NB4 (cell line): ENCODE data around the gene SPOP.

ENCODE experiments used
- POLR2A ChIP-seq: IDR thresholded peaks from 2 replicates; pipeline ENCODE4 v1.6.1; 2011; ENCODE audit warnings: mild to moderate bottlenecking; ENCODE audit not compliant: insufficient read length; ENCODE audit errors: extremely low read depth
- TF ChIP-seq, protein P1 (sequence below): IDR thresholded peaks from one replicate; pipeline ENCODE4 v1.5.1; 2012; ENCODE audit warnings: low read depth, low read length

DNA sequence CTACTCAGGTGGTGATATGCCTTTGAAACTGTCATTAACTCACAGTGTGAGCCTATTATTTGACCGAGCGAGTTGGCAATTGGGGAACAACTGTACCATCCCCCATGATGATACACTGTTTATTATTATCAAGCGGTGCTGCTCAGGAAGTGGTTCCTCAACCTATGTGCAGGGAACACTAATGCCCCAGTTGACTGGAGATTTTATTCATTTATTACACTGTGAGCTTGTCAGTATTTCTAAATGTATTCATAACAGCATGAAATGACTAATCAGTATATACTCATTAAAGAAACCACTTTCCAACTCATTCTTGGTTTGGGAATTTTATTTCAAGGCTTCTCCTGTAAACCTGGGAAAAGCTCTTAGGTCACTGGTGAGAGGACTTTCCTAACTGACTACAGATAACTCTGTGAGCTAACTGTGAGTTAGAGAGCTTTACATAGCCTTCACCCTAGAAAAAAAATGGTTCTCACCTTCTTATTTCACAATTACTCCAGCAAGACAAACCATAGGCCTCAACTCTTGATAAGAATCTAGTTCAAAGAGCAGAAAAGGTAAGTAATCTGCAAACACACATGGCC, 59.8 kb downstream of the SPOP start:
- TF ChIP-seq, protein P1, sequence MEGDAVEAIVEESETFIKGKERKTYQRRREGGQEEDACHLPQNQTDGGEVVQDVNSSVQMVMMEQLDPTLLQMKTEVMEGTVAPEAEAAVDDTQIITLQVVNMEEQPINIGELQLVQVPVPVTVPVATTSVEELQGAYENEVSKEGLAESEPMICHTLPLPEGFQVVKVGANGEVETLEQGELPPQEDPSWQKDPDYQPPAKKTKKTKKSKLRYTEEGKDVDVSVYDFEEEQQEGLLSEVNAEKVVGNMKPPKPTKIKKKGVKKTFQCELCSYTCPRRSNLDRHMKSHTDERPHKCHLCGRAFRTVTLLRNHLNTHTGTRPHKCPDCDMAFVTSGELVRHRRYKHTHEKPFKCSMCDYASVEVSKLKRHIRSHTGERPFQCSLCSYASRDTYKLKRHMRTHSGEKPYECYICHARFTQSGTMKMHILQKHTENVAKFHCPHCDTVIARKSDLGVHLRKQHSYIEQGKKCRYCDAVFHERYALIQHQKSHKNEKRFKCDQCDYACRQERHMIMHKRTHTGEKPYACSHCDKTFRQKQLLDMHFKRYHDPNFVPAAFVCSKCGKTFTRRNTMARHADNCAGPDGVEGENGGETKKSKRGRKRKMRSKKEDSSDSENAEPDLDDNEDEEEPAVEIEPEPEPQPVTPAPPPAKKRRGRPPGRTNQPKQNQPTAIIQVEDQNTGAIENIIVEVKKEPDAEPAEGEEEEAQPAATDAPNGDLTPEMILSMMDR = no peak
- TF ChIP-seq POLR2A = no peak
